IMR-90 (cell line): ENCODE results near the gene PSMA8.

Experiments used
- CEBPB ChIP-seq: IDR thresholded peaks from 2 replicates; pipeline ENCODE4 v1.6.1; 2012; ENCODE audit warnings: low read depth, low read length, improper control_type of control experiment
- MAFK ChIP-seq: IDR thresholded peaks from 2 replicates; pipeline ENCODE4 v1.6.1; 2012; ENCODE audit warnings: low read depth, low read length, improper control_type of control experiment
- MAZ ChIP-seq: IDR thresholded peaks from 2 replicates; pipeline ENCODE4 v1.6.1; 2012; ENCODE audit warnings: low read depth, mild to moderate bottlenecking, low read length, improper control_type of control experiment, moderate library complexity, borderline replicate concordance
- POLR2A ChIP-seq: IDR thresholded peaks from 2 replicates; pipeline ENCODE4 v1.6.1; 2012; ENCODE audit warnings: mild to moderate bottlenecking, low read depth, low read length
- RAD21 ChIP-seq: IDR thresholded peaks from 2 replicates; pipeline ENCODE4 v1.6.1; 2012; ENCODE audit warnings: low read length, improper control_type of control experiment
- TF ChIP-seq, protein P1 (sequence below): conservative IDR thresholded peaks from 2 replicates; pipeline ENCODE4 v1.5.1; 2012; ENCODE audit warnings: mild to moderate bottlenecking, low read depth, low read length, improper control_type of control experiment

DNA sequence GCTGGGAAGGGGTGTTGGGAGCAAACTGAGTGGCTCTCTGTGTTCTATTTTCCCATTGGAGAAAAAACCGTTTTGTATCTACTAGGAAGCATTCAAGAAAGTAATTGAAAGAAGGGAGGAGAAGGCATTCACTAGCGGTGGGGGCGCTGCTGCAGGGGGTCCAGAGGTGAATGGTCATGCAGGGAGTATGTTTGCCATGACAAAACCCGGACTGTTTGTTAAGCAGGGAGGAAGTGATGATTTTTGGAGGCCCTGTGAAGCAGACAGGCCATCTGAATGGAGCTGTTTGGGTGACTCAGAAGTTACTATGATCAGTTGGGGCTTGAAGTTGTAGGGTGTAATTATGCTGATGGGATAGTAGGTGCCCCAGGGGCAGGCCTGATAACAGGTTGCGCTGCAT, 99.5 kb downstream of the PSMA8 start:
- TF ChIP-seq, protein P1, sequence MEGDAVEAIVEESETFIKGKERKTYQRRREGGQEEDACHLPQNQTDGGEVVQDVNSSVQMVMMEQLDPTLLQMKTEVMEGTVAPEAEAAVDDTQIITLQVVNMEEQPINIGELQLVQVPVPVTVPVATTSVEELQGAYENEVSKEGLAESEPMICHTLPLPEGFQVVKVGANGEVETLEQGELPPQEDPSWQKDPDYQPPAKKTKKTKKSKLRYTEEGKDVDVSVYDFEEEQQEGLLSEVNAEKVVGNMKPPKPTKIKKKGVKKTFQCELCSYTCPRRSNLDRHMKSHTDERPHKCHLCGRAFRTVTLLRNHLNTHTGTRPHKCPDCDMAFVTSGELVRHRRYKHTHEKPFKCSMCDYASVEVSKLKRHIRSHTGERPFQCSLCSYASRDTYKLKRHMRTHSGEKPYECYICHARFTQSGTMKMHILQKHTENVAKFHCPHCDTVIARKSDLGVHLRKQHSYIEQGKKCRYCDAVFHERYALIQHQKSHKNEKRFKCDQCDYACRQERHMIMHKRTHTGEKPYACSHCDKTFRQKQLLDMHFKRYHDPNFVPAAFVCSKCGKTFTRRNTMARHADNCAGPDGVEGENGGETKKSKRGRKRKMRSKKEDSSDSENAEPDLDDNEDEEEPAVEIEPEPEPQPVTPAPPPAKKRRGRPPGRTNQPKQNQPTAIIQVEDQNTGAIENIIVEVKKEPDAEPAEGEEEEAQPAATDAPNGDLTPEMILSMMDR: no peak
- no peak for TF ChIP-seq POLR2A
- no peak for TF ChIP-seq CEBPB
- TF ChIP-seq RAD21: no peak
- no peak for TF ChIP-seq MAFK
- no peak for TF ChIP-seq MAZ
